Endothelial cell of hepatic sinusoid (primary cell): Measurements from ENCODE around the gene TRIM62.

Source experiments
- in situ Hi-C: cut with HindIII; loops from 2 replicates; pipeline ENCODE4 v1.10.0; 2017; ENCODE audit warnings: low sequenced_read_pairs

The TRIM62 gene

DNA sequence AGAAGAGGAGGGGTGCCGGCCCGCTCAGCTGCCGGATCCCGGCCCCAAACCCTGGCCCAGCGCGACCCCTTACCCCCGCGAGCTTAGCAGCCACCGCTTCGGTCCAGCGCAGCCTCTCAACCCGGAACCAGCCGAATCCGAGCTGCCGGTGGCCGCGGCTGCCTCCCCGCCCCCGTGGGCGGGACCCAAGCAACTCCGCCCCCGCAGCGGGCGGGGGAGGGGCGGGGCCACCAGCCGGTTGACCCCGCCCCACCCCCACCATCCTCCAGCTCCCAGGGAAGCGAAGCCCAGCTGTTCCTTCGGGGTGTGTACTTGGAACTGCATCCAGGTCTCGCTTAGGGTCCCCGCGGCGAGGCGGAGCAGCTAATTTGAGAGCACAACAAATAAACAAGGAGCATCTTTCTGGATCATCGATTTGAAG is at the start of gene TRIM62:
TSS of gene TRIM62 (minus strand) at position 123 of the 421 bp plus-strand sequence. CDS start 611 bp downstream, outside the sequence.
- in situ Hi-C loops: loop anchor here (10.0 kb wide), 1 partner anchor 327 kb away; no protein-coding TSS in a partner anchor

DNA sequence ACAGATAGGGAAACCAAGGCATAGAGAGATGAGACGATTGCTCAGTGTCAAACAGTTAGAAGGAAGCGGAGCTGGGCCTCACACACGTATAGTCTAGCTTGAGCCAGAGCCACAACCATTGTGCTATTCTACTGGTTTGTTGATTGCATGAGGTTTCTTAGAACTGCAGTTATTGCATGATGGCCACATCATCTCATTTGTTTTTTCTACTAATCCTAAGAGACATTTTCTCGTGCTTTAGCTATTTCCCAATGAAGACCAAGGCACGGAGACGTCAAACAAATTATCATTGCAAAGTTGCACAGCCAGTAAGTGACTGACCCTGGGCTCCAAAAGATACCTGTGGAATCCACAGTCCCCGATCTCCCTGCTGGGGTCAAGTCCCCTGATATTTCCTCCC is 49.3 kb upstream of the TRIM62 start:
- in situ Hi-C loops: no loop called here

DNA sequence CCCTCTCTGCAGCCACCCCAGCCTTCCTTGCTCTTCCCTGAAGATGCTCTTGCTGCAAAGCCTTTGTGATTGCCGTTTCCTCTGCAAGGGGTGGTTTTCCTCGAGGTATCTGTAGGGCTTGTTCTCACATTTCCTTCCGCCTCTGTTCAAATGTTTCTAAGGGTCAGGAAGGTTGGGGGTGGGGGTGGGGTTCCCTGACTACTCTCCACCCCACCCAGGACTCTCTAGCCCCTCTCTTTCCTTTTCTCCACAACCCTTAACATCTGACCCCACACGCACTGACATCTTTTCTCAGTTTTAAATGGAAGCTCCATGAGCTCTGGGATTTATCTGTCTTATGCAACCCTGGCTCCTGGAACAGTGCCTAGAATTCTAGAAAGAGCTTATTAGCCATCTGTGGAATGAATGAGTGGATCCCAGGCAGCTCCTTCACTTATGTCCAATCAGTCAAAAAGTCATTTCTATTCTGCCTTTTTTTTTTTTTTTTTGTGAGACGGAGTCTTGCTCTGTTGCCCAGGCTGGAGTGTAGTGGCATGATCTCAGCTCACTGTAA is 47.2 kb upstream of the TRIM62 start:
- in situ Hi-C loops: no loop called here

DNA sequence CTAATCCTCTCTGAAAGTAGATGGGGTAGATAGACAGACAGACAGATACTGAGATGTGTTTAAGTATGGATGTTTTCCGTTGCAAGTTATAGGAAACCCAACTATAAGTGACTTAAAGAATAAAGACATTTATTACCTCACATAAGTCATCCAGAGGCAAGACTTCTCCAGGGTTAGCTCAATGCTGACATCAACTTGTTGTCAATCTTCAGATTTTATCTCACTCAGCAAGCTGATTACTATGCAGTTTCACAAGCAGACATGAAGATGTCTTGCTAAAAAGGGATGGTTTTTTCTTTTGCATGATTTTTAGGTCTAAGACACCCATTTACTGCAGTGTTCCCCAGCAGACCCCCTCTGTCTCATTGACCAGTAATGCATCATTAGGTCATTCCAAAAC is 43.7 kb upstream of the TRIM62 start:
- in situ Hi-C loops: no loop called here

DNA sequence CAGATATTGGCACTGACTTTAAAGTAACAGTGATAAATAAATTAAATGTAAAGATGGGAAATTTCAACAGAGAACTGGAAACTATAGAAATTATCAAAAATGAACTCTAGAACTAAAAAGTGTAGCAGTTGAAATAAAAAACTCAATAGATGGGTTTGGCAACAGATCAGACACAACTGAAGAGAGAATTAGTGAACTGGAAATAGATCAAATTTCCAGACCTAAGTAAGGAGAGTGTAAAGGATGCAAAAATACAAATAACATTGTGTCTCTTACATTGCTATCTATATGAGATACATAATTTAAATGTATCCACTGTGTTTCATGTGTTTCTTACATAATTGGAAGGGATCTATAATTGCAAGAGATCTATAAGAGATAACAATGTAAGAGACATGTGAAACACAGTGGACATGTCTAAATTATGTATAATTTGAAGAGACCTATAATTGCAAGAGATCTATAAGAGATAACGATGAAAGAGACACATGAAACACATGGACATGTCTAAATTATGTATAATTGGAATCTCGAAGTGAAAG is 42.4 kb upstream of the TRIM62 start:
- in situ Hi-C loops: no loop called here

DNA sequence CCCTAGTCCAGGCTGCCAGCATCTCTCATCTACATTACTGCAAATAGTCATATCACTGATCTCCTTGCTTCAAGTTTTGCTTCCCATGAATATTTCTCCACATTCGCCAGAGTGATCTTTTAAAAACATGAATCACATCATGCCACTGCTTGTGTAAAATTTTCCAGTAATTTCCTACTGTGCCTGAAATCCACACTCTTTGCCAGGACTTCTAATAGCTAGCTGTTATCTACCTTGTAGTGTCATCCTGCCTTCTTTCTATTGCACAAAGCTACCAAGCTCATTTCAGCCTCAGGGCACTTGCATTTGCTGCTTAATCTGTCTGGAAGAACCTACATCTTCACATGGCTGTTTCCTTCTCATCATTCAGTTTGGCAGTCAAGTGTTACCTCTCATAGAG is 40.5 kb upstream of the TRIM62 start:
- in situ Hi-C loops: no loop called here

DNA sequence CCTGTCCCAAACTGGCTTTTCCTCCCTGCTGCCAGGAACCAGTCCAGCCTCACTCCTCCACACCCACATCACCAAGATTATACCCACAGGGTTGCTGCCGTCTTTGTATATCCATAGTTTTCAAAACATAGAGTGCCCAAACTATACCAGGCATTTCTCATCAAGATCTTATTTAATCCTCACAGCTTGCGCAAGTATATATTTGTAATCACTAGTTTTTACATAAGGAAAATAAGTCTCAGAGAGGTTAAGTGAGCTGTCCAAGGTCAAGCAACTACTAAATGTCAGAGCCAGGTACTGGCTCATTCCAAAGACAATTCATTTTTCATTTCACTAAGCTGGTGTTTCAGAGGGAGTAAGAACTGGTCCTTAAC is 39.5 kb upstream of the TRIM62 start:
- in situ Hi-C loops: no loop called here

DNA sequence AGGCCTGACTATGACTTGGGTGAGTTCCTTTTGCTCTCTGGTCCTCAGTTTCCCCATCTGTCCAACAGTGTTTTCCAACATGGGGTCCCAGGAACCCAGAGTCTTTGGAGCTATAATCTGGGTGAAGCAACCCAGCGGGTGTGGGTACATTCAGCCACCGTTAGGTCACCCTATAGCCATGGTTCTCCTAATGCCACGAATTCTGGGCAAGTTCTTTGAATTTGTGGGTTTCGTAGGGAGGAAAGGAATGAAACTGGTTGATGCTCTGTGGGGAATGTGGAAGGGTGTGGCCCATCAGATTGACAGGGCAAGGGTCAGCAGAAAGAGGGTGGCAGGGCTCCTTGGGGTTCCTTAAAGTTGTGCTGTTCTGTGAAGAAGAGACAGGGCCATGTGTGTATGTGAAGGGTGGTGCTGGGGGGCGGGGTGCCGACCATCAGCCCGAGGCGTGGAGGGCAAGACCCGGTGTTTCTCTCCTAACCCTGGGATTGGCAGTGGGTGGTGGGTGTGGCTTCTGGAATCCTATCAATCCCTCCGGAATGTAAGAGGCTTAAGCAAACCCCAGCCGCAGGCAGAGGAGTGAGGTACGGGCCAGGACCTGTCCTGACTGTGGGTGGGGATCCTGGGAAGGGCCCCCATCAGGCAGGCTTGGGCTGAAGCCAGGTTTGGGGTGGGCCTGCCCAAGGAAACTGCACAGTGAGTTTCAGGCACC is 39.0 kb upstream of the TRIM62 start:
- in situ Hi-C loops: no loop called here

DNA sequence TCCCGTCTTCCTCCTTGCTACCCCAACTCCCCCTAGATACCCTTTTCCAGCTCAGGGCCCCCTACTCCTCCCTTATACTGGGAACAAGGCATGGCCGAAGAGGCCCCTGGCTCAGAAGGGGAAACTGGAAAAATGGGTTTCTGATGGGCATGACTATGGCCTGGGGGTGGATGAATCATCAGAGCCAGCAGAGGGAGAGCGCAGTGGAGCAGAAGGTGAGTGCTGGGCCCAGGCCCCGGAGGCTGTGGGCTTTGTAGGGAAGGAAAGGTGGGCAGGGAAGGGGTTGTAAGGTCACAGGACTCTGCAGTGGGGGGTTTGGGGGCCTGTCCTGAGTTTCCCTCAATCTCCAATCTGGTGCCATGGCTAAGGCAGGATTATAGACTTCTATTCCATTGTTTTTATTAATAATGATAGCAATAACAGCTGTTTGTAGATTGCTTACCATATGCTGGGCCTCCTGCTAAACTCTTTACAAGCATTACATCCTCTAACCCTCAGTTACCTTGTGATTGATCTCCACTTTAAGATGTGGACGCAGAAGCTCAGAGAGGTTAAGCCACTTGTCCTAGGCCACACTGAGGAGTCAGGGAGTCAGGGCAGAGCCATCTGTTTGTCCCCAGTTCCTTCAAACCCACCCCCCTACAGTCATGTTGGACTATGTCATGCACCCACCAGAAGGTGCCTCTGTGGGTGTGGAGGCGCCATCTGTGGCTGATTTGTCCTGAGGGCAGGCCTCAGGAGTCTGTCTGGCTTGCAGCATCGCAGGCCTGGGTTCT is 38.2 kb upstream of the TRIM62 start:
- in situ Hi-C loops: no loop called here

DNA sequence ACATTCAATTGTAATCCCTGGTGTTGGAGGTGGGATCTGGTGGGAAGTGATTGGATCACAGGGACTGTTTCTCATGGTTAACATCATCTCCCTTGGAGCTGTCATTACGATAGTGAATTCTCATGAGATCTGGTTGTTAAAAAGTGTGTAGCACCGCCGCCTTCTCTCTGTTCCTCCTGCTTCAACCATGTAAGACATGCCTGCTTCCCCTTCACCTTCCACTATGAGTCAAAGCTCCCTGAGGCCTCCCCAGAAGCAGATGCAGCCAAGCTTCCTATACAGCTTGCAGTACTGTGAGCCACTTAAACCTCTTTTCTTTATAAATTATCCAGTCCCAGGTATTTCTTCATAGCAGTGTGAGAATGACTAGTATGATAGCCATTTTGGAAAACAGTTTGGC is 30.1 kb upstream of the TRIM62 start:
- in situ Hi-C loops: no loop called here

DNA sequence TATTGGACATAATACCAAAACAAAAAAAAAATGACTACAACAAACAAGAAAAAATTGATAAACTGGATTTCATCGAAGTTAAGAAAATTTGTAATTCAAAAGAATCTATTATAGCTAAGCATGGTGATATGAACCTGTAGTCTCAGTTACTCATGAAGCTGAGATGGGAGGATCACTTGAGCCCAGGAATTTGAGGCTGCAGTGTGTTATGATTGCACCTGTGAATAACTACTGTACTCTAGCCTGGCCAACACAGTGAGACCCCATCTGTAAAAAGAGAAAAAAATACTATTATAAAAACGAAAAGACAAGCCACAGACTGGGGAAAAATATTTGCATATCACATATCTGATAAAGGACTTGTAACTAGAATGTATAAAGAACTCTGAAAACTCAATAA is 24.5 kb upstream of the TRIM62 start:
- in situ Hi-C loops: no loop called here

DNA sequence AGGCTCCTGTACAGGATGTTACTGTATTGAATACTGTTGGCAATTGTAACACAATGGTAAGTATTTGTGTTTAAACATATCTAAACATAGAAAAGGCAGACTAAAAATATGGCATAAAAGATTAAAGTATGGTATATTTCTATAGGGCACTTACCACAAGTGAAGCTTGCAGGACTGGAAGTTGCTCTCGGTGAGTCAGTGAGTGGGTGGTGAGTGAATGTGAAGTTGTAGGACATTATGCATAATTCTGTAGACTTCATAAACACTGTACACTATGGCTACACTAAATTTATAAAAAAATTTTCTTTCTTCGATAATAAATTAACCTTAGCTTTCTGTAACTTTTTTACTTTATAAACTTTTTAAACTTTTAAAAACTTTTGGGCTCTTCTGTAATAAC is 13.7 kb upstream of the TRIM62 start:
- in situ Hi-C loops: no loop called here

DNA sequence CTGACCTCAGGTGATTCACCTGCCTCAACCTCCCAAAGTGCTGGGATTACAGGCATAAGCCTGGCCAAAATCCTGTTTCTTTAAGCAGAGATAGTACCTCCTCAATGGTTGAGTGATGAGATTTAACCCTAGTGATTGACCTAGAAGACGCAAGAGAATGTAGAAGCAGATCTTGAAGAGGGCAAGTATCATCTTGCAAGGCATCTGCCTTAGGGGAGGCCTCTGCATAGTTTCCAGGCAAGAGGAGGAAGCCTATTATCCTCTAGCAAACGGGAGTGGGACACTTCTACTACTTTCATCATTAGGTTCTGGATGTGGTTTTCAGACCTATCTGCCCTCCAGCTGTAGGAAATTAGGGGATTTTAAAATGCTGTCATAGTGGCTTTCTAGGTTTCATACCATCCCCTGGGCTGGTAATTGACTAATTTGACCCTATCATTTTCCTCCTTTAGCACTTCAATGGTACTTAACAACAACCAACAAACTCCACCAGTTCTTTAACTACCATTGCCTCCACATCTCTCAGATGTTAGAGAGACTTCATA is 10.0 kb upstream of the TRIM62 start:
- in situ Hi-C loops: no loop called here

DNA sequence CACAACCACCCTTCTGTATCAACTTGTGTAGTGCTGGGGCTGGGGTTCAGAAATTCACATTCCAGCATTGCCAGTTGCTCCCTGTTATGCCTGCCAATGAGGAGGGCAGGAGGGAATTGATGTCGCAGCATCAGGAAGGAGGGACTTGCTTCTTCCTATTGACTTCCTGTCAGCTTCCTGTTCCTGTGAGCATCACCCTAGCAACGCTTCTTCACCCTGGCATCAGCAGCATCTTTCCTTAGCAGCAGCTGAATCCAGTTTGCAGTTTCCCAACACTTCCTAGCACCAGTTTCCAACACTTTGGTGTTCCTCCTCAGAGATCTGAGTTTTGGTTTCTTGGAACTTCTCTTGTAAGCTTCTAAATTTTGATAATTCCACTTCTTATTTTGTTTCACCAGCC is 8.9 kb upstream of the TRIM62 start:
- in situ Hi-C loops: no loop called here

DNA sequence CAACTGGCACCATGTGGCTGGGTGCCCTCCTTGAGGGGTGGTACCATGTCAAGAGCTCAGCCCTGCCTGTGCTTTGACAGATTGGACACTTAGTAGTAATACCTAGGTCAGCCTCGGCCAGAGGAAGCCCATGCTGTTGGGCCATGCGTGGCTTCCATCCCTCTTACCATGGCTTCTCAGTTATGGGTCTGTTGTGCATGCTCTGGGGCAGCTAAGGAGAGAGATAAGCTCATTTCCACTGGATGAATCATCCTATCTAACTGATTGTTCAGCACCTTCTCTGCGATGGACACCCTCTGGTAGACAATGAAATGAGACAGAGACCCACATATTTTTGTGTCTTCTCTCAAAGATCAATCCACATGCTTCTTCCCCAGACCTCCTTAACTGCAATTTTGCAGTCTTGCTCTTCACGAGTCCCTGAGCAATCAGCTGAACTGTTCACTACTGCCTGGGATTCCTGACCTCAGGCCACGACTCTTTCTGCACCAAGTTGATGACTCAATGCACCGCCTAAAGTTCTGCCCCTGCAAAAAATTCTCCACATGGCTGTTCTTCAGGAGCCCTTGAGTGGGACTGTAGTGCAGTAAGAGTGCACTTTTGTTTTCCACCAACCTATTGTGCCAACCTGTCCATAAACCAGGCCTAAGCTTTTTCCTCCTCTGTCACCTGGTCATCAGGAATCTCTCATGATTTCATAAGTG is 6.9 kb upstream of the TRIM62 start:
- in situ Hi-C loops: loop anchor here (10.0 kb wide), 1 partner anchor 334 kb away; no protein-coding TSS in a partner anchor

DNA sequence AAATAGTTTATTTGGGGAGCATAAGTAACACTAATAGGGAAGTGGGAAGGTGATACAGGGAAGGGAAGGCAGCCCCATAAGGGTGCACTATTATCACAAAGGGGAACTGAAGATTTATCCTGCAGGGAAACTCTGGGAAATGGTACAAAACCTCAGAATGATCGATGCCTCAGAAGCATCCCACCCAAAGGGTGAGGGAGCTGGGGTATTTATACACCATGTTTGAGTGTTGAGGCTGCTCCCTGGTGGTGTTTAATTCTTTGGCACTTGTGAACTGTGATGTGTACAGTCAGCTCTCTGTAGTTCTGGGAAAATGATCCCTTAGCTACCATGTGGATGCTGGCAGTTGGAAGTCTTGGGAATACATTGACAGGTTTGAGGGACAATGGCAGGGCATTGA is 5.1 kb upstream of the TRIM62 start:
- in situ Hi-C loops: loop anchor here (10.0 kb wide), 1 partner anchor 332 kb away; no protein-coding TSS in a partner anchor

DNA sequence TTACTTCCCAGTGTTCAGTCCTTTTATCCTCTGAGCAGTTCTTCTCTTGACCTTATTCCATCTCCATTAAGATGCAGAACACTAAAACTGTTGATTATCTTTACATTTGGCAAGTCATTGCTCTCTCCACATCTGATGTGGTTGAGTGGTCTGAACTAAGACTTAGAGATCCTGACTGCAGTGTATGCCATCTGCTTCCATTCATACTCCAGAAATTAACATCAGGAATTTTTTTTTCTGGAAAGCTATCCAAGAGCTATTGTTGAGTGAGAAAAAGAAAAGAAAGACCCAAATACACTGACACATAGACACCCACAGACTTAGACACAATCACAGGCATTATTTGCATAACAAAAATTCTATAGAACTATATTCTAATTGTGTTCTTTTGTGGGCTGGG is 3.7 kb upstream of the TRIM62 start:
- in situ Hi-C loops: loop anchor here (10.0 kb wide), 1 partner anchor 331 kb away; no protein-coding TSS in a partner anchor

DNA sequence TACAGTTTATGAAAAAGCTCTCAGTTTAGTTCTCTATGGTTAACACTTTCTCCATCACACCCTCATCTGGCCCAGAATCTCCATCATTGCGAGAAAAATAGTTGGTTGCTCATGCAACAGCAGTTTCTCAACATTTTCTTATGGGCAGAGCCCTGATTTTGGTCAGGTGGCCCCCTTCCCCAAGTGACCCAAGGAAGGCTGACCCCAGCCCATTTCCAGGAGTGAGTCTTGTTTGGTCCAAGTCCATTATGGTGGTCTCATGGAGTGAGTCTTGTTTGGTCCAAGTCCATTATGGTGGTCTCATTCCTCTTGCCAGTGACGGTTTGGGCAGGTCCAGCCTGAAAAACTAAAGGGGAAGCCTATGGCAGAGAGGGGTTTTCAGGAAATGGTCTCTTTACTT is 1.5 kb upstream of the TRIM62 start:
- in situ Hi-C loops: loop anchor here (10.0 kb wide), 1 partner anchor 329 kb away; no protein-coding TSS in a partner anchor

DNA sequence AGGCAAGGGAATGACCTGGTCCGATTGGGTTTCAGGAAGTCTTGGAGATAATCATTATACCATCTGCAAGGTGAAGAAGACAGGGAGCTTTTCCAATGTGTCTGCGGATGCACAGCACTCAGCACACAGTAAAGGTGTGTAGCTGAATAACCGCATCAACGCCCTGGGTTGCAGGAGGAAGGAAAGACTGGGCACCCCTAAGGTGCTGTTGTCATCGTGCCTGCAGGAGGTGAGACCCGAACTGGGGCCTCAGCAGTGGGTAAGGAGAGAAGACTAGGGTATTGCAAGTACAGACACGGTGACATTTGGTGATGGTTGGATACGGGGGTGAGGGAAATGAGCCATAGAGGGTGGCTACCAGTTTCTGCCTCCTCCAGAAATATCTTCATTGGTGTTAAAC is 1.1 kb upstream of the TRIM62 start:
- in situ Hi-C loops: loop anchor here (10.0 kb wide), 1 partner anchor 328 kb away; no protein-coding TSS in a partner anchor

DNA sequence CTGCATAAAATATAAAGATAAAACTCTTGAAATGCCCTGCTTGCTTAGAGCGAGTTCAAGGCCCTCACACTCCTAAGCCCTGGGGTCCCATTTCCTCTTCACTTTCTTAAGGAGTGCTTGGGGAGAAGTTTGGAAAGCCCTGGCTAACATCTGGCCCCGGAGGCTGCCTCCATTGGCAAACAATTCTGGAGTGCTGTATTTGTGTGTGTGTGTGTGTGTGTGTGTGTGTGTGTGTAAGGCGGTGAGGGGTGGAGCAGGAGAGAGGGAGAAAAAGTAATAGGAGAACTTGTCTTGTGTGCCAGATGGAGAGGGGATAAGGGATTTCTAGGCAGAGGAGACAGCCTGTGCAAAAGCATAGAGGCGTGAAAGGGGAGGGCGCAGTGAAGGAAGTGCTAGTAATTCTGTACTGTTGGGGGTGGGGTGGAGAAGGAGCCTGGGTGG is 578 bp upstream of the TRIM62 start:
- in situ Hi-C loops: loop anchor here (10.0 kb wide), 1 partner anchor 328 kb away; no protein-coding TSS in a partner anchor
